Measurements from ENCODE around the gene DPYD.

DPYD gene

DNA sequence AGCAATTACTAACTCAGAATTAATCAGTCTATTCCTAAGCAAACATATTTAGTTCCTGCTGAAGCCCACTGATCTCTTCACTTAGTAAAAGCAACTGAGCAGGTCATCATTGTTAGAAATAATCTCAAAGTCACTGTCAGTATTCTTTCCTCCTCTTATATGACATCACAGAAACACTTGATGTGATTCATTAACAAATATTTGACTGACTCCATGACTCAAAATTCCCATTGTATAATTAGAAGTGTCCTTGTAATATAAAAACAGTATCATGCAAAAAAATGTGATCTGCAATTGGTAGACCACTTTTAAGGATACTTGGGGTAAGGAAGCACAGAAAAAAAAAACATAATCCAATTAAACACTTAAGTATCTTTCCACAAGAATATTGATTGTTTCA is 194.4 kb downstream of the DPYD start:
- DNase-seq (ENCODE audit: insufficient read length, low spot score) (no peak), FAIRE-seq (no peak)

DNA sequence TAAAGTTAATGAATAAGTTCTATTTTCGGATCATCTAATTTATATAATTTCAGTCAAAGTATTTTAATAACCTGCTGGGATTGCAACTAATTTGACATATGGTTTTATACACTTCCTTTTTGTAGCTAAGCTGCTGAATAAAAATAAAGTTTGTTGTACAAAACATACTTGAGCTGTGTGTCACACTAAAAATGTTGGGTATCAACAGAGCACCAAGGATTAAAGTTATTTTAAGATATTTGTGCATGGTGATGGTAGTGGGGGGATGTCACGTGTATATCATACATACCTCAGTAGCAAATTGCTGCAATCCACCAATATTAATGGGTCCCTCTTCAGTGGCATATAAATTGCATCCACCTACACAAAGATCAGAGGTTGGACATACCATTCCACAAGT is 199.6 kb downstream of the DPYD start:
- FAIRE-seq (no peak), DNase-seq (ENCODE audit: insufficient read length, low spot score) (no peak)

GRCh38 chr1:97712980-97713379 is 207.9 kb downstream of the DPYD start:
- no peak for DNase-seq (ENCODE audit: insufficient read length, low spot score)

GRCh38 chr1:97711858-97712257 is 209.0 kb downstream of the DPYD start:
- FAIRE-seq (no peak), DNase-seq (ENCODE audit: insufficient read length, low spot score) (no peak)

More at GRCh38 chr1:97712980-97713379, 207.9 kb downstream of the DPYD start:
- no peak for FAIRE-seq

DNA sequence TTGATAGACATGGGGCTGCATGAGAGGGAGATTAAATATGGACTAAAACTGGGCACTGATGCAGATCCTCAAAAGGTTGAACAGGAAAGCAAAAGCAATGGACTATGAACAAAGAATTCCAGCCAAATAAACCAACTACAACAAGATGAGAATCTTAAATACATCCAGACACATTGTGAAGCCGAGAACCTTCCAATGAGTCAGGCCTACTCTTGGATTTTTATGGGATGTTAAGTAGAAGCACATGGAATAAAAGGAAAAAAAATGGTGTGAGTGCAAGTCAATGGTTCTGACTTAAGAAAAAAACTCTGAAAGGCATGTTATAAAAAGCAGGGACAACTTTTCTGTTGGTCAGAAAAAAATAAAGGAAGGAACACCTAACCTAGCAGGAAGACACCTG is 227.2 kb downstream of the DPYD start:
- FAIRE-seq = no peak
- no peak for DNase-seq (ENCODE audit: insufficient read length, low spot score)

DNA sequence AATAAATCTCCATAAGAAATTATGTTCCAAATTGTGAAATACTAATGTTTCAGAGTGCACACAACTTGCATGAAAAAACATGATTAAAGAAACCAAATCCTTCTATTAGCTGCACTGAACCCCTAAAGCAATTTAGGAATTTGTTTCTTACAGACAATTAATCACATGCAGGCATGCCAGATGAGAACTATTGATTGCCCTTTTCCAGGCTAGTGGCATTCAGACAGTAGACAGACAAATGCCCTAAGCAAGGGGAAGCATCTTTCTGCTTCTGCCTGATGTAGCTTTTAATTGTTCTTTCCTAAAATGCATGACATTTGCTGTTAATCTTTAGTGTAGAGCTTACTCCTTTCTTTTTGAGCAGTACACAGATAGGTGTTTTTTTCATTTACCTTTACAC is 229.5 kb downstream of the DPYD start:
- FAIRE-seq (no peak), DNase-seq (ENCODE audit: insufficient read length, low spot score) (no peak)

GRCh38 chr1:97685360-97685759 is 235.5 kb downstream of the DPYD start:
- DNase-seq (ENCODE audit: insufficient read length, low spot score) (no peak), FAIRE-seq (no peak)

DNA sequence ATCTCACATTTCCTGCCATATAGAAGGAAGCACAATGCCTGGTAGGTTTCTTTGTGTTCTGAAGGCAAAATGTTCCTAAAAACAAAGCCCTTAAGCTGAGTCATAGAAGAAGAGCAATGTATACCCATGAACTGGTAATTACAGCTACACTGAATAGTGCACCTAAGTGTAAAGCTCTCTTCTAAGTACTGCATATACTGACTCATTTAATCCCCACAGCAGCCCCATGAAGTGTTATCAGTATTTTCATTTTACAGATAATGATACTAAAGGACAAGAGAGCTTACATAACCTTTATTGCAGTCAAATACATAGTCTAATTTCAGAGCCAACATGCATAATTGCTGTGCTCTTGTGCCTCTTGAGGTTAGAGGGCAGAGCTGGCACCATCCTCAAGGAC is 239.9 kb downstream of the DPYD start:
- FAIRE-seq = no peak

DNA sequence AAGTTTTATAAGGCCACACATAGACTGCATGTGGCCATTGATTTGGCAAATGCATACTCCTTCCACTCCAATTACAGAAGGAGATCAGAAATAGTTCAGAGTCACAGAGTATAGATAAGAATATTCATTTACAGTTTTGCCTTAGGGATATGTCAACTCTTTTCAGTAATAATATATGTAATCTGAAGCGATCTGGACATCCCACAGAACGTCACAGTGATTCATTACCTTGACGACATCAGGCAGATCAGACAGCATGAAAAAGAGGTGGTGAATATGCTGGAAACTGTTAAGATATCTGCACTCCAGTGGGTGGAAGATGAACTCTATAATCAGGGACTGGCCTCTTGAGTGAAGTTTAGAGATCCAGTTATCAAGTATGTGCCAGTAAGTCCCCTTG is 240.4 kb downstream of the DPYD start:
- DNase-seq (ENCODE audit: insufficient read length, low spot score) (peak; percentile 1), FAIRE-seq (no peak)

More for the DNA sequence above, 239.9 kb downstream of the DPYD start:
- no peak for DNase-seq (ENCODE audit: insufficient read length, low spot score)

DNA sequence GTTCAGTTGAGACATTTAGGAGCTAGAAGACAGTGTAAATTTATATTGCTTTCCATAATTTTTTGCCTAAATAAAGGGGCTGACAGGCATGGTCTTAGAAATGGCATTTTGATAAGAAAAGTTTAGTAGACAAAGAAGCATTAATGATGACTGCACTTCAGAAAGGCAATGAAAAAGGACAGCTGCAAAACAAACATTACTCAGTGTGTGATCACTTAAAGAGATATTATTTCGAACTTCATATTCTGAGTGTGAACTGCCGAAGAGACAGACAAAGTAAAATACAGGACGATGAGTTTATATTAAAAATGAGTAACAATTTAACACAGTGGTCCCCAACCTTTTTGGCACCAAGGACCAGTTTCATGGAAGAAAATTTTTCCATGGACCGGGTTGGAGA is 243.1 kb downstream of the DPYD start:
- FAIRE-seq (no peak), DNase-seq (ENCODE audit: insufficient read length, low spot score) (no peak)

DNA sequence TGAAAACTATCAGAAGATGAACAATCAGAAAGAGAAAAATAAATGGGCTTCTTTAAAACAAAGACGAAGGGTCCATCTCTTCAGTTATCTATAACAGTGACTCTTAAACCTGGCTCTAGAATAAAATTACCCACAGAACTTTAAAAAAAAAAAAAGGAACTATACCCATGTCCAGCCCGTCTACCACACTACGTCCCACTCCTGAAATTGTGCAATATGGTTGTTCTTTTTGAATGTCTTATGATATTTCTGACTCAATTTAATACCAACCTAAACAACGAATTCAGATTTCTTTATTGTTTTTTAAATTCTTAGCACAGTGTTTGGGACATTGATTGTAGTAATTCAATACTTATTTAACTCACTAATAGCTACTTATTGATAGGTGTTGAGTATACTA is 246.3 kb downstream of the DPYD start:
- FAIRE-seq (no peak), DNase-seq (ENCODE audit: insufficient read length, low spot score) (no peak)

- FAIRE-seq (no peak), DNase-seq (ENCODE audit: insufficient read length, low spot score) (peak; percentile 20)
Measured at GRCh38 chr1:97668945-97669344, 251.9 kb downstream of the DPYD start.

- DNase-seq (ENCODE audit: insufficient read length, low spot score) = no peak
- no peak for FAIRE-seq
Measured at GRCh38 chr1:97660431-97661105, 260.3 kb downstream of the DPYD start.

- DNase-seq (ENCODE audit: insufficient read length, low spot score) (no peak), FAIRE-seq (no peak)
Measured at GRCh38 chr1:97654876-97655585, 265.8 kb downstream of the DPYD start.

DNA sequence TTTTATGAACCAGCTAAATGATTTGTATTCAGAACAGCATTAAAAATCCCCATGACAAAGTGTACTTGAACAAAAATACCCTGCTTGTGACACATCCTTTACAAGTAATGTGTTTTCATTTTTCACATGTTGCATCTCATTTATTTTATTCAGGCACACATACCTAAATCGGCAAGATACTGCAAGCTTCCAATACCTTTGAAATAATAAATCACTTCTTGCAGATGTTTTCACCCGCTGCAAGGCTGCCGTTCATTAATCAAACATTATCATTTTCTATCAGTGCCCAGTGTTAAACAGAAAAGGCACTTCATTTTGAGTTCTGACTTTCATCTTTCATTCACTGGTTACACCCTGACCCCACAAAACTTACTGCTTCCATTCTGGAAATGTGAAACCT is 269.6 kb downstream of the DPYD start:
- no peak for DNase-seq (ENCODE audit: insufficient read length, low spot score)
- FAIRE-seq = no peak

- DNase-seq (ENCODE audit: insufficient read length, low spot score) = no peak
- FAIRE-seq = no peak
Measured at GRCh38 chr1:97649591-97649990, 271.2 kb downstream of the DPYD start.

DNA sequence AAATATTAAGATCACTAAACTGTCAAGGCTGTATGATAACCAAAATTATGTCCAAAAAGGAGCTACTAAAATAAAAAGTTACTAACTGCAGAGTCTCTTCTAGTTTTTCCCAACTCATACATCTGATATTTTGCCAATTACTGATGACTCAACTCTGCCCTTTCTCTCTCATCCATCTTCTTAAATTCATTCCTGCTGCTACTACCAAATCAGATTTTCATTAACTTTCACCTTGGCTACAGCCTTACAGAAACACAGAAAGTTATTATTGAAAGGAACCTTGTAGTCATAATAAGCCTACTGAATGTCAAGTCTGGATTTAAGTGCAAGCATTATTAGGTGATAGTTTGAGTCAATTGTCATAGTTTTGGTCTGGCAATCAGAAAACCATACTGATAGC is 273.1 kb downstream of the DPYD start:
- no peak for DNase-seq (ENCODE audit: insufficient read length, low spot score)
- no peak for FAIRE-seq

DNA sequence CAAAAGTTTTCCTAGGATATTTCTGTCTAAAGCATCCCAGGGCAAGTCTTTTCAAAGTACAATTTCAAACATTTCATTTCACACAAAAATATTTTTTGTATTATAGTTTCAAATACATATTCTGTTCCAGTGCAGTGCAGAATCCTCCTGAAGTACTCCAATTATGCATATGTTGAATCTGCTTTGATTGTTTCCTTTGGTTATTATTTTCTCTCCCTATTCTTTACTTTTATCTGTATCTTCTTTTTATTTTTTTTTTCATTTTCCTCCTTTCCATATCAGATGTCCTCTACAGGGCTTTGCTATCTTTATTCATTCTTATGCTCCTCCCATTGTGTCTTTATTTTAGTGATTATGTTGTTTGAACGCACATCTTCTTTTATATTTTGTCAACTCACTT is 274.8 kb downstream of the DPYD start:
- no peak for DNase-seq (ENCODE audit: insufficient read length, low spot score)
- no peak for FAIRE-seq

- DNase-seq (ENCODE audit: insufficient read length, low spot score) = no peak
- FAIRE-seq = no peak
Measured at GRCh38 chr1:97640677-97641076, 280.2 kb downstream of the DPYD start.

DNA sequence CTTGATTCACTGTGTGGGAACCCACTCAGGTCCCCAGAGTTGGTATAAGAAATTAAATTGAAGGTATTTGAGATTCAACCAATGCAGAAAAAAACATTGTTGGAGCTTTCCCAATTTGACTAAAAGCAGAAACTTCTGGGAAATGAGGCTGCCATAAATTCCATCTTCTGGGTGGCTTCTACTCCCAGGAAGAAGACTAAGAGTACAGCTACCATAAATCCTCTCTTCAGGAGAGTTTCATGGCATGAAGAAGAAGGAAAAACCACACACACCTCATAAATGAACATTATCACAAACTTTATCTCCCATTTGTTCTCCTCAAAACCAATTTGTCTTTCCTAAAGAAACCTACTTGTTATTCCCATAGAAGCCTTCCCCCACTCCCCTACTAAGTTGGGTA is 283.9 kb downstream of the DPYD start:
- DNase-seq (ENCODE audit: insufficient read length, low spot score) (no peak), FAIRE-seq (no peak)

DNA sequence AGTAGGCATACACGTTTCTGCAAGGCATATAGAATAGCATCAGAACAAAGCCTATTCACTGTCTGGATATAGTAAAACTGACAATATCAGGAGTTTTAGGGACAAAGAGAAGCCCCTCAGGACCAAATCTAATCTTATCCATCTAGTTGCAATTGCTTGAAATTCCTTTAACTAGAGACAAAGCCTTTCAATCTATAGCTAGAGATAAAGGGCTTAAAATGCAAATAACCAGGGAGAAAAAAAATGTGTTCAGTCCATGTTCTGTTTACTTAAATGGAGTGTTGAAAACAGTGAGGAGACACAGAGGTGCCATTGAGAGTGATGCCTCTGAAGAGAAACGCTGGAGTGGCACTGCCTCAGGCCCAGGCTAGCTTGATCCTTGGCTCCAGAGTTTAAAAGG is 286.1 kb downstream of the DPYD start:
- DNase-seq (ENCODE audit: insufficient read length, low spot score) (no peak), FAIRE-seq (no peak)

- DNase-seq (ENCODE audit: insufficient read length, low spot score) (no peak), FAIRE-seq (no peak)
Measured at GRCh38 chr1:97632776-97633175, 288.1 kb downstream of the DPYD start.

GRCh38 chr1:97632075-97632474 is 288.8 kb downstream of the DPYD start:
- FAIRE-seq = no peak
- DNase-seq (ENCODE audit: insufficient read length, low spot score) = no peak

All from HTR-8/SVneo (cell line).